Measurements from ENCODE around the gene ABTB2. TPM values are rescaled to one million over a fixed set of nuclear protein-coding genes. Genes with fewer than 3 reads are reported as not detected.

Gene ABTB2
- total RNA-seq, 1 experiment from 2014 or later = 5.5 TPM

DNA sequence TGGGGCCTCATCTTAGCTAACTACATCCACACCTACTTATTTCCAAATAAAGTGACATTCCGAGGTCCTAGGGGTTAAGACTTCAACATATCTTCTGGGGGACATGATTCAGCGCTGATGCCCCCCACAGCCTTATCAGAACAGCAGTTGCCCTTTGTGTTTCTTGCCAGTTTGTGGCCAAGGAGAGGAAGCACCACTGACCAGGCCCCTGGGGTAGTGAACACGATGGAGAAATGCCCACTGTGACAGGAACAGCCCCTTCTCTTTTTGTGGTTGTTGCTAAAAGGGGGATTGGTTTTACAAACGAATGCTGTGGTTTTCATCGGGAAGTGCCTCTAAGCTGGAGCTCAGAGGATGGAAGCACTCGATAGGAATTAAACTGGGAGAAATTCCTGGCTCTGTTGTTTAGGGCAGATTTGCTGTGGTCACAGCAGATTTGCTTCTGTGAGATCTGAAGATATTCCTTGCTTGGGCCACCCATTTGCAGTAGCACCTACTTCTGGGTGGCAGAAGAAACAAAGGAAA lies 88.8 kb downstream of the ABTB2 start:
- no peak overlapping the region for H3K27ac ChIP-seq (ENCODE audit: insufficient read length, low read depth, low read length)
- H4K8ac ChIP-seq (replicated peaks; ENCODE audit: insufficient read length, low read depth, low read length) = no peak overlapping the region
- H3K4ac ChIP-seq (ENCODE audit: low read depth, low read length) = no peak overlapping the region
- no peak overlapping the region for H4K5ac ChIP-seq (ENCODE audit: insufficient read length, low read depth, low read length)
- H2AFZ ChIP-seq (ENCODE audit: low read length) = no peak overlapping the region
- no peaks in the 10 kb centered on the region for H3K23me2 ChIP-seq (ENCODE audit: insufficient read length, low read depth, low read length, poor library complexity, severe bottlenecking)
- no peaks in the 10 kb centered on the region for H3K9me3 ChIP-seq (ENCODE audit: control insufficient read depth, low read depth, low read length)
- 0 out of 2 replicates have a peak overlapping the region, but pooled peaks have one; percentile 22 for H3K14ac ChIP-seq (ENCODE audit: insufficient read depth, low read length)
- H3K18ac ChIP-seq (ENCODE audit: insufficient read length, low read depth, low read length) = no peak overlapping the region
- H2BK20ac ChIP-seq (ENCODE audit: low read depth, low read length, poor library complexity, severe bottlenecking) = no peak overlapping the region
- H3T11ph ChIP-seq (ENCODE audit: low read length) = no peak overlapping the region
- no peaks in the 10 kb centered on the region for H3K79me1 ChIP-seq (ENCODE audit: insufficient read depth, low read depth, low read length, poor library complexity, severe bottlenecking)
- H3K27me3 ChIP-seq (ENCODE audit: insufficient read depth, low read length) = no peaks in the 10 kb centered on the region
- Mint-ChIP-seq H3K27me3 (ENCODE audit: low read depth) (no peaks in the 10 kb centered on the region; the same call in none of the 2 replicates), H3K4me3 (no peak overlapping the region), H3K4me1 (peaks cover 18 to 31% of the 10 kb centered on the region in 2 experiments), H3K36me3 (ENCODE audit: insufficient read depth in 1 of 3, low read depth in 3 of 3) (no peaks in the 10 kb centered on the region), H3K9me3 (no peaks in the 10 kb centered on the region), H3K27ac (peak overlapping the region in 2 of 3 experiments; percentile 73 to 76; a peak in 2 of 7 replicates)
- DNase-seq = no peak
- H2BK15ac ChIP-seq (ENCODE audit: low read depth, low read length) = no peak overlapping the region
- WGBS (ENCODE audit: extremely low coverage, insufficient read length, low lambda C conversion rate) = no CpG with 5 or more reads among the region's 6 CpGs
- no peak overlapping the region for H3K9ac ChIP-seq (ENCODE audit: extremely low read depth, insufficient read length, low read length)
- H3K23ac ChIP-seq (ENCODE audit: insufficient read length, low read depth, low read length) = no peak overlapping the region
- no peak overlapping the region for H2AK5ac ChIP-seq (ENCODE audit: insufficient read length, low read length)
- no peaks in the 10 kb centered on the region for H4K20me1 ChIP-seq (ENCODE audit: control insufficient read depth, insufficient read depth, insufficient read length)
- no peak overlapping the region for H4K91ac ChIP-seq (ENCODE audit: insufficient read length, low read depth, low read length)
- no peak overlapping the region for H2BK12ac ChIP-seq (ENCODE audit: insufficient read length, low read depth, low read length)
- no peak overlapping the region for H2BK5ac ChIP-seq (ENCODE audit: insufficient read length, low read length)
- no peak overlapping the region for H3K4me2 ChIP-seq (ENCODE audit: insufficient read depth, insufficient read length, low read length)
- H3K4me1 ChIP-seq (ENCODE audit: insufficient read depth, low read length) = peaks cover 4% of the 10 kb centered on the region; the same call in 1 of the 2 replicates
- H2BK120ac ChIP-seq (ENCODE audit: low read depth, low read length, poor library complexity, severe bottlenecking) = no peak overlapping the region
- no peak overlapping the region for H3K56ac ChIP-seq (ENCODE audit: insufficient read length, low read depth, low read length)
- H3K79me2 ChIP-seq (ENCODE audit: insufficient read depth, low read length) = no peaks in the 10 kb centered on the region
- TF ChIP-seq CTCF (conservative IDR thresholded peaks at IDR 0.05) = no peak
